Renal pelvis (tissue), 4 donors: ENCODE measurements around the gene AKAP6. TPM values are rescaled to one million over a fixed set of nuclear protein-coding genes. Genes with fewer than 3 reads are reported as not detected.

ENCODE experiments used
- DNase-seq: peaks from one replicate; pipeline ENCODE4 v3.0.0-alpha.2; 2013
- polyA plus RNA-seq, 3 donors: library from polyadenylated mRNA; unstranded; fragments of 120-200 nt; gene quantifications; one replicate each; pipeline ENCODE4 v1.2.1, GENCODE V29; 2013; ENCODE audit not compliant: insufficient read length in 3 of 3

Gene AKAP6
- polyA plus RNA-seq, 3 donors, result 2.2 to 4.6 (median 2.5) TPM

GRCh38 chr14:32623300-32624093 is 294.4 kb downstream of the AKAP6 start:
- no peak for DNase-seq

- DNase-seq, result no peak
Measured at GRCh38 chr14:32625211-32625610, 296.1 kb downstream of the AKAP6 start.

- no peak for DNase-seq
Measured at GRCh38 chr14:32627545-32628298, 298.6 kb downstream of the AKAP6 start.

- no peak for DNase-seq
Measured at GRCh38 chr14:32629236-32629635, 300.1 kb downstream of the AKAP6 start.

GRCh38 chr14:32630701-32631100 is 301.6 kb downstream of the AKAP6 start:
- no peak for DNase-seq

- no peak for DNase-seq
Measured at GRCh38 chr14:32633224-32633859, 304.2 kb downstream of the AKAP6 start.

- no peak for DNase-seq
Measured at GRCh38 chr14:32633930-32634329, 304.8 kb downstream of the AKAP6 start.

- no peak for DNase-seq
Measured at GRCh38 chr14:32635061-32635719, 306.1 kb downstream of the AKAP6 start.

- no peak for DNase-seq
Measured at GRCh38 chr14:32637582-32637981, 308.5 kb downstream of the AKAP6 start.

GRCh38 chr14:32639208-32639607 is 310.1 kb downstream of the AKAP6 start:
- DNase-seq, result no peak

GRCh38 chr14:32645551-32645950 is 316.5 kb downstream of the AKAP6 start:
- DNase-seq, result no peak

- DNase-seq, result no peak
Measured at GRCh38 chr14:32648434-32648833, 319.3 kb downstream of the AKAP6 start.

- no peak for DNase-seq
Measured at GRCh38 chr14:32650030-32650429, 320.9 kb downstream of the AKAP6 start.

- no peak for DNase-seq
Measured at GRCh38 chr14:32650665-32651064, 321.6 kb downstream of the AKAP6 start.

GRCh38 chr14:32654106-32654505 is 325.0 kb downstream of the AKAP6 start:
- no peak for DNase-seq

GRCh38 chr14:32656601-32657000 is 327.5 kb downstream of the AKAP6 start:
- DNase-seq, result no peak

- no peak for DNase-seq
Measured at GRCh38 chr14:32657081-32657480, 328.0 kb downstream of the AKAP6 start.

GRCh38 chr14:32661216-32661615 is 332.1 kb downstream of the AKAP6 start:
- no peak for DNase-seq

GRCh38 chr14:32662211-32662610 is 333.1 kb downstream of the AKAP6 start:
- DNase-seq, result no peak

GRCh38 chr14:32666308-32666707 is 337.2 kb downstream of the AKAP6 start:
- DNase-seq, result peak; percentile 22

- DNase-seq, result no peak
Measured at GRCh38 chr14:32667287-32667686, 338.2 kb downstream of the AKAP6 start.

GRCh38 chr14:32667791-32668190 is 338.7 kb downstream of the AKAP6 start:
- no peak for DNase-seq
